ENCODE results near the gene FGF14.

The FGF14 gene

GRCh38 chr13:102237230-102237629, 164.6 kb downstream of the FGF14 start:
- no peak for DNase-seq

DNA sequence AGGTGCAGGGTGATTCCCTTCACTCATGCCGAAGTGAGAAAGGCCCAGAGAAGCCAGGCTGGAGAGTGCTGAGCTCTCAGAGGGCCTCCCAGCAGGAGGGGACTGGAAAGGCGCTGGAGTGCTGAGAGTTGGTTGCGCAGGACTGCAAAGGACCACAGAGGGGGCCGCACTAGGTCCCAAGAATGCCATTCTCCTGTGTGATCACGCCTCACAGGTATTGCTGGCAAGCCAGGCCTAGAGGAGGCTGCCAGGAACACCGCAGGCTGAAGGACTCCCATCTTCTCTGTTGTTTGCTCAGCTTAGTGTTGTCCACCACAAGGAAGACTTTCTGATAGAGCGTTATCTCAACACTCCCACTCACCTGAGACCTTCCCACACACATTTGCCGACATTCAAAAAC, 165.0 kb downstream of the FGF14 start:
- DNase-seq, result no peak

- no peak for DNase-seq
Measured at GRCh38 chr13:102236341-102236740, 165.5 kb downstream of the FGF14 start.

DNA sequence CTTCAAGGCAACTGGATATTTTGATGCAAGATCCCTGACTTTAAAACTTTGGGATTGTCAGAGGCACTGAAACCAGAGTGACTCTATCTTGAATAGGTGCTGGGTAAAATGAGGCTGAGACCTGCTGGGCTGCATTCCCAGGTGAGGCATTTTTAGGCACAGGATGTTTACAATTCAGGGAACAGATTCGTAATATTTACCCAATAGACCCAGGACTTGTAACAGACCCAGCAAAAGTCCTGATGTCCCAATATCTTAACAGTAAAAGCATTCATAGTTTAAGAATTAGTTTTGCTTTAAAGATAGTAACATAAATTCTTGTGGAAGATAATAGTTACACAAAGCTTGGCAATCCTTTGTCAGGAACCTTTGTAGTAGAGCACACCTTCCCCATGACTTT, 166.2 kb downstream of the FGF14 start:
- DNase-seq, result no peak

DNA sequence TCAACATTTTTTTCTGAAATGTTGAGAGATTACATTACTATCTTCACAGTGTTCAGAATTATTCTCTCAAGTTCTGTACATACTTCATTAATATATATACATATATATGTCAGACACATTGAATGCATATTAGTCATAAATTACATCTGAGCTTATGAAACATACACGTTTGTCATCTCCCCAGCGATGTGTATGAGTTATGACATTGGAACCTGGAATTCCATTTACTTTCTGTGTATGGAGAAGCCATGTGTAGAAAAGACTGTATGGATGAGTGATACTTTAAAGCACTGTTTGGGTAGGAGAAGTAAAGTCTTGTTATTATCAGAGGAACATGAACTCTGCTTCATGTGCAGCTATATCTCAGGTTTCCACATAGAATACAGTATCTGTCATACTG, 167.2 kb downstream of the FGF14 start:
- DNase-seq, result no peak

- no peak for DNase-seq
Measured at GRCh38 chr13:102233566-102234208, 168.2 kb downstream of the FGF14 start.

DNA sequence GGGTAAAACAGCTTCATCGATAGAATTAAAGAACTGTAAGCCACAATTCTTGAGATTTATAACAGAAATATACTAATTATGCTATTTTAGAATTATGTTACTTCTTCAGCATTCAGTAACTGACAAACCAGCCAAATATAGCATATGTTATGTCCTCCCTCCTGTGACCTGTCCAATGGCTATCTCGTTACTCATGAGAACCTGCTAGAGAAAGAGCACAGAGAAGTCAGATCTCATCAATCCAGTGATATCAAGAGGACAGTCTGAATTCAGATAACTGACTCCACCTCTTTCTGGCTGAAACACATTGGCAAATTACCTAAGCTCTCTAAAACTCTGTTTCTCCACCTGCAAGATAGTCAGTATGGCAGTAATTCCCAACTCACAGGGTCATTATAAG, 170.4 kb downstream of the FGF14 start:
- no peak for DNase-seq

DNA sequence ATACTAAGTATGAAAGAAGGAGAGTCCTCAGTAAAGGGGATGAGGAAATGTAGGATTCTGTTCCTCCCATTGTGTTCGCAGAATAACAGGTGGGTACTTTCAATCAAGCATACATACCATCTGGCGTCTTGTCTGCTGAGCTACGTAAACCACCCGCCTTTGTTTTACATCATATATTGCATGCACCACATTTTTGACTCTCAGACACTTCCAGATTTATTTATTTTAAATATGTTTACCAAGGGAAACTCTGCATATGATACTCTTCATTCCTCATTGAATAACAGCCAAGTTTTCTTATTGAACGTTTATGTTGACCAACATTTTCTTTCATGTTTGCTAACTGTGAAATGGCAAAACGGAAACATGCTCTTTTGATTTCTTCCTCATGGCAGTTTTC, 174.1 kb downstream of the FGF14 start:
- DNase-seq, result no peak

GRCh38 chr13:102226591-102226990, 175.3 kb downstream of the FGF14 start:
- no peak for DNase-seq

DNA sequence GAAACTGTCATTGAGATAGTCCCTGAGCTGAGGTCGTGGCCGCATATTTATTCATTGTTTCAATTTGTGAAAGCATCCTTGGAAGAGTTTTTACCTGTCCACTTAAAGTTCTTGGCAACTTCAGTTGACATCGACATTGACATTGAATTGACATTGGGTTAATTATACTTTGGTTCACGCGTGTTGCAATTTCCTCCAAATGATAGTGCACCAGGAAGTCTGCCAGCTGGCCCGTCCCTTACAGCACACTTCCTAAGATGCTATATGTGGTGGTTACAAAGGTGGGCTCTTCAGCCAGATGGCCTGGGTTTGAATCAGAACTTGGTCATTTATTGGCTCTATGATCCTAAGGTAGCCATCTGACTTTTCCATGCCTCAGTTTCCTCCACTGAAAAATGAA, 176.0 kb downstream of the FGF14 start:
- DNase-seq, result no peak

GRCh38 chr13:102220681-102221228, 181.1 kb downstream of the FGF14 start:
- no peak for DNase-seq

GRCh38 chr13:102214956-102215355, 186.9 kb downstream of the FGF14 start:
- no peak for DNase-seq

DNA sequence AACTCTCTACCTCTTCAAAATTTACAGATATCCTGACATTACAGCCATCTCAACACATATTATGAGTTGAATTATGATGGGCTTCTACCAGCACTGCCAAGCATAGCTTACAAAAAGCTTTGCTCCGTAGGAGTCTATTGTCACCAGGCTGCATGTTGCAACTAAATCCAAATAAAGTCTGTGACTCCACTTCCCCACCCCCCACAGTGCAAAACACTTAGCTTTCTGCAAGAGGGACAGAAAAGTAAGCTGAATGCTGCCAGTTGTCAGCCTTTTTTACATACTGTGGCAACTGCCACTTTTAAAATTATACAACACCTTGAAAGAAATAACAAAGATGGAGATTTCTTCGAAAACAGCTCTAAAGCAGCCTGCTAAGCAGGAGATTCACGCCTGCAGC, 189.1 kb downstream of the FGF14 start:
- no peak for DNase-seq

DNA sequence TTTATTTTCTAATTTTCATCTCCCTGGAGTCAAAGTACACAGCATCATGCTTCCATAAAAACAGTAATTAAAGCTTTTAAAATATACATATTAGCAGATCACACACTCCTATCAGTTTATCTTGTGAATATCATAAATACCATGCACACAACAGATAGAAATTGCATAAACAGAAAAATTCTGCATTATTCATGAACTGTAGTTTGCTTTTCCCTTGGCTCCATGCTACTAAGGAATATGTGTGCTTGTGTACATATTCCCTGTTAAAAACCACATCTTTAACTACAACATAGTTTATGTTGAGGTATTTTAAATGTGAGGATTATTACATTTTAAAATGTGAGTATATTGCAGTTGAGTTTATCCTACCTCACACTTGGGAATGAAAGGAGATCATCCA, 193.5 kb downstream of the FGF14 start:
- DNase-seq, result no peak

DNA sequence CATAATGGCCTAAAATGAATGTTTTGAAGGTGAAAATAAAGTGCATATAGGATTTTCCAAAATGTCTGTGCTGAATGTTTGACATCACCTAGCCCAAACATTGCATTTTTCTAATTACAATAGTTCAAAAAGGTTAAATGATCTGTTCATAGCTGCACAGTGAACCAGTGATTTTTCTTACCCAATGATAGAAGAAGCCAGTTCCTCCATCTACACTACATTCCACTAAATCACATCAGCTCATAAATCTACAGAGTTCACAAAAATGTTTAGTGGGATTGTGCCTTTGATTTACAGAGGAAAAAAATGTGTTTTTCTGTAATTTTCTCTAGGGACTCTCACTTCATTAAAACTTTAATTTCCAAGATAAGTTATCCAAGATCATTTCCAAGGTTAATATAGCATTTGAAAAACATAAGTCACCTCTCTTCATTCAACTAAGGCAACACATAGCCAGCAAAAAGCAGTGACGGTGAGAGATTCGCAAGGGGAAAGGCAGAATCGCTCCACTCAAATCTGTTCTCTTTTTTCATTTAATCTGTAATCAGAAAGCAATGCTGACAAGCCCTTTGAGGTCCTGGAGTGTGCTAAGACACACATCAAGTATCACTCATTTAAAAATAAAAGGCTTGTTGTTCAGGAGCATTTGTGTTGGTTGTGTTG, 194.0 kb downstream of the FGF14 start:
- no peak for DNase-seq

- DNase-seq, result no peak
Measured at GRCh38 chr13:102203718-102204117, 198.1 kb downstream of the FGF14 start.

DNA sequence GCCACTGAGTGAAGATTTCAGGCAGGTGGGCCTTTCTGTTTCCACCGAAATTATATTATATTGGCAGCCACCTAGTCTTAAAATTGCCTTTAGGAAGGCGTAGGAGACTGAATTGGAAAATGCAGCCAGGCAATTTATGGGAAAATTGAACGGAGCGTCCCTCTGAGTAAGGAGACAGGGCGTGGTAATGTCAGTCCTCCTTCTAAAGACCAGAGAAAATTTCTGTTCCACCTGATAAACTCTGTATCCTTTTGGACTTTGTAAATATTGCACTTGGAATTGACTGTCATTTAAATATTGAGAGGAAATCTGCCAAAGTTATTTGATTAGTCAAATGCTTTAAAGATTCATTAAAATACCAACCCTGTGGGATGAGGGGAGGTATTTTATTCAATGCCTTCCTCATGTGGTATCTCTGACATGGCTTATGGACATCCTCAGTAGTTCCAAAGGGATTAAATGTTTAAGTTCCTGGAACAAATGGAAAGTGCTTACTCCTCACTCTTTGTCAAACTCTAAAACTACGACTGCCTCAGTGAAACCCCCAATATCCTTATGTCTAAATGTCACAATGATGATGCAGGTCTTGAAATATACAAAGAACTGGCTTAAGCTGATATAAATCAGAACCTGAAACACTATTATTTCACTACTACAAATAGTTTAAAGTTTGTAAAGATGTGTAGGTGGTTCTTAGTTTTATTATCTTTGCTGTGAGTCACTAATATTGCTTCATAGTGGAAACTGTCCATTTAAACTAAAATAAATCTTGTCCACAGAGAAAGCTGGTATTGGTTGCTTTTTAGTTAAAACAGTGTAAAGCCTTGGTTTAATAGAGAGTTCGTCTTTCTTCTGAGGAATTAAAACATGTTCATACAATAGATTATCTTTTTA, 203.2 kb downstream of the FGF14 start:
- DNase-seq, result no peak

DNA sequence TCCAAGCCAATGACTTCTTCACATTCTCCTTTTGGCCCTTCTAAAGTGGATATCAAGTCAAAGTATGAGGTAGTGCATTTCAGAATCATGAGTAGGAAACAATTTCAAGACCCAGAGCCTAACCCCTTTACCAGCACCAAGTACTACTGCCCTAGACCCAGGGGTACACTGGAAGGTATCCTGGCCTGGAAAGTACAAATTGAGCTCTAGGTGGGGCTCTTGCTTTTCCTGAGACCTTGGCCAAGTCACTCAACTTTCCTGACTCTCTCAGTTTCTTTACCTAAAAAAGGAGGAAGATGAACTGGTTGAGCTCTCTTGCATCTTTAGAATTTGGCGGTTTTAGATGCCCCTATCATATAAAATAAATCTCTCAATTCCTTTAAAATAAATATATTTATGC, 204.7 kb downstream of the FGF14 start:
- no peak for DNase-seq

DNA sequence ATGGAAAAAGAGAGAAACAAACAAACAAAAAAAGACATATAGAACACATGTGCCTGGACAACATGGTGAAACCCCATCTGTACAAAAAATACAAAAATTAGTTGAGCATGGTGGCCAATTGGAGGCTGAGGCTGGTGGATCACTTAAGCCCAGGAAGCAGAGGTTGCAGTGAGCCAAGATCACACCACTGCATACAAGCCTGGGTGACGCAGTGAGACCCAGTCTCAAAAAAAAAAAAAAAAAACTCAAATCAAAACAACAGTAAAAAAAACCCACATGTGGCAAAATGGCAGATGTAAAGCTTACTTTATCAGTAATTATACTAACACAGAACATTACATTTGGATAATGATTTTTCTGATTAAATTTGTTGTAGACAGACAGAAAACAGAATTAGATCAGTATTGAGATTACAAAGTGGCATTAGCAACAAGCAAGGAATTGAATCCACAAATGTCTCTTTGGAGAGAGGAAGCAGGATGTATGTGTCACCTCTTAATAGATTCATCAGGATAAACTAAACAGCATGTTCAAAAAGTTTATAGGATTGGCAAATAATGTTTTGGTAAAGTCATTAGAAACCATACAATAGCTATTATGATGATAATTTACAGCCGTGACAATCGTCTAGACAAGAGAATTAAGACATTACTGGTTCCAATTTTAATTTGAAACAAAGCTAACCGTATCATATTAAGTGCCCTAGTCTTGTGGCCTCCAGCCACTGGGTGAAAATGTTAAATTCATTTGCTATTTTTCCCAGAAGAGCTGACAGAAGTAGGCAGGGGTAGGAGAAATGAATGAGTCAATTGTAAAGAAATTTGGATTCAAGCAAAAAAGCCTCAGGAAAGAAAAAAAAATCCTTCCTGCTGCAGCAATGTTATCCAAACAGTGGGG, 206.0 kb downstream of the FGF14 start:
- DNase-seq, result no peak

DNA sequence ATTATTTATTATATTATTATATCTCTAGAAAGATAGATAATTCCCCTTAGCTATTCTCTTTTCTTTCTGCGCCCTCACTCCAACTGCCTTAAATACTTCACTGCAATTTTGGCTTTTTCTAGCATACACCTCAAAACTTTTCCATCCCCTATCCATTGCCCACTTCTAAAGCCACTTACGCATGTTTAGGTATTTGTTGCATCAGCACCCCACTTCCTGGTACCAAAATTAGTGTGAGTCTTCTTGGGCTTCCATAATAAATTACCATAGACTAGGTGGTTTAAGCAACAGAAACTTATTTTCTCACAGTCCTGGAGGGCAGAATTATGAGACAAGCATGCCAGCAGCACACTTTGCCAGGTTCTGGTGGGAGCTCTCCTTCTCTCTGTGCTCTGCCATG, 209.0 kb downstream of the FGF14 start:
- DNase-seq, result no peak

GRCh38 chr13:102191951-102192502, 209.8 kb downstream of the FGF14 start:
- DNase-seq, result no peak

GRCh38 chr13:102190930-102191329, 210.9 kb downstream of the FGF14 start:
- DNase-seq, result no peak

All from inflammatory macrophage treated with lipopolysaccharide for 1 hour (primary cell).